Large intestine (tissue), 3 donors: ENCODE data around the gene ATP5PD. TPM values are rescaled to one million over a fixed set of nuclear protein-coding genes. Genes with fewer than 3 reads are reported as not detected.

Experiments
- DNase-seq, 2 donors: peaks; one replicate each; pipeline versions ENCODE4 v3.0.0 to v3.0.0-alpha.2; 2013
- H3K27ac ChIP-seq: one replicate; pipeline ENCODE4 v1.5.1; 2013; ENCODE audit warnings: low read length
- H3K27me3 ChIP-seq: 2 replicates; pipeline ENCODE4 v1.6.1; 2013; ENCODE audit warnings: low read length; ENCODE audit not compliant: control insufficient read depth, insufficient read depth
- H3K36me3 ChIP-seq: 2 replicates; pipeline ENCODE4 v1.6.1; 2013; ENCODE audit warnings: low read length; ENCODE audit not compliant: control insufficient read depth, insufficient read depth
- H3K4me1 ChIP-seq: one replicate; pipeline ENCODE4 v1.6.1; 2013; ENCODE audit warnings: low read length; ENCODE audit not compliant: control insufficient read depth, insufficient read depth
- H3K4me3 ChIP-seq: one replicate; pipeline ENCODE4 v1.5.1; 2013; ENCODE audit warnings: low read length
- H3K9me3 ChIP-seq: one replicate; pipeline ENCODE4 v1.6.1; 2013; ENCODE audit warnings: mild to moderate bottlenecking, low read depth, low read length, moderate library complexity; ENCODE audit not compliant: control insufficient read depth
- WGBS: methylation state at CpG from one replicate; pipeline ENCODE4 v1.1.5; 2013; ENCODE audit warnings: low lambda C conversion rate; ENCODE audit not compliant: insufficient coverage; 5-methylcytosine and 5-hydroxymethylcytosine counted together
- polyA plus RNA-seq: library from polyadenylated mRNA; unstranded; fragments of 120-200 nt; gene quantifications from one replicate; pipeline ENCODE4 v1.2.1, GENCODE V29; 2013

Gene ATP5PD
- polyA plus RNA-seq, 1 donor: 321 TPM

GRCh38 chr17:75088465-75089417 is 42.0 kb upstream of the ATP5PD start:
- no CpG with 5 or more reads among the region's 11 CpGs for WGBS
- peak in 1 of 2 donors; percentile 72 for DNase-seq
- peaks cover 77% of the 10 kb centered on the region for H3K4me1 ChIP-seq
- H3K27me3 ChIP-seq: no peaks in the 10 kb centered on the region
- H3K36me3 ChIP-seq: peaks cover 1% of the 10 kb centered on the region
- no peaks in the 10 kb centered on the region for H3K9me3 ChIP-seq
- peak overlapping the region; percentile 98 for H3K27ac ChIP-seq
- H3K4me3 ChIP-seq: peak overlapping the region; percentile 83

- Histone ChIP-seq H3K4me1 (peaks cover 69% of the 10 kb centered on the region), H3K36me3 (no peaks in the 10 kb centered on the region), H3K4me3 (peak within 1 kb of the TSS; percentile 83), H3K27ac (peak within 1 kb of the TSS; percentile 98), H3K9me3 (no peaks in the 10 kb centered on the region), H3K27me3 (no peaks in the 10 kb centered on the region)
- DNase-seq: peak; percentile 91 to 97
- no CpG with 5 or more reads among the region's 69 CpGs for WGBS
Measured at GRCh38 chr17:75087558-75088453, 41.0 kb upstream of the ATP5PD start, which contains the start of gene SLC16A5. SLC16A5 (plus strand) TSS chr17:75087954; CDS start chr17:75093637, 5,683 bp downstream.

- no peak for DNase-seq
- no peaks in the 10 kb centered on the region for H3K27me3 ChIP-seq
- peak overlapping the region; percentile 83 for H3K4me3 ChIP-seq
- no peaks in the 10 kb centered on the region for H3K36me3 ChIP-seq
- H3K4me1 ChIP-seq: peaks cover 63% of the 10 kb centered on the region
- H3K9me3 ChIP-seq: no peaks in the 10 kb centered on the region
- H3K27ac ChIP-seq: peak overlapping the region; percentile 98
- no CpG with 5 or more reads among the region's 12 CpGs for WGBS
Measured at GRCh38 chr17:75087182-75087557, 40.4 kb upstream of the ATP5PD start.

DNA sequence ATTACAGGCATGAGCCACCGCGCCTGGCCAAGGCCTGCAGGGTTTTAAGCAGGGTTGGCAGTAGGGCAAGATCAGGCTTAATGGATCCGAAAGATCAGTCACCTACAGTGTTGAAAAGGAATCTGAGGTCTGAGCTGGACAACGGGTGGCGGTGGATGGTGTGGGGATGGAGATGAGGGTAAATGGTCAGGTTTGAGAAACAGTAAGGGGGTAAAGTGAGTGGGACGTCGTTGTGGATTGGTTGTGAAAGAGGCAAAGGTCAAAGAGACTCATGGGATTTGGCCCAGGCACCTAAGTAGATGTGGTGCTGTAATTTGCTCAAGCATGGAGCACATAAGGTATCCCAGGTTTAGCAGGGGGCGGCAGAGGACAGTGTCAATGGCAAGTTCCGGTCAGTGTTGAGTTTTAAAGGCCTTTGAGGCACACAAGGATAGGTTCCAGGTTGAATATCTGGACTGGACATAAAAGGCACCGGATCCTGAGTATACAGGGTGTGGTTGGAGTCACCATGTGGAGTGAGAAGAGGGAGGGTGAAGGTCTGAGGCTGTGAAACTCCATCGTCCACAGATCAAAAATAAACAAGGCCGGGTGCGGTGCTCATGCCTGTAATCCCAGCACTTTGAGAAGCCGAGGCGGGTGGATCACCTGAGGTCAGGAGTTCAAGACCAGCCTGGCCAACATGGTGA is 39.9 kb upstream of the ATP5PD start:
- peak in 1 of 2 donors; percentile 77 for DNase-seq
- peak overlapping the region; percentile 98 for H3K27ac ChIP-seq
- no peaks in the 10 kb centered on the region for H3K9me3 ChIP-seq
- 67% methylated on average over 3 of the region's 15 CpGs for WGBS
- H3K4me3 ChIP-seq: peak overlapping the region; percentile 83
- H3K27me3 ChIP-seq: no peaks in the 10 kb centered on the region
- H3K4me1 ChIP-seq: peaks cover 58% of the 10 kb centered on the region
- no peaks in the 10 kb centered on the region for H3K36me3 ChIP-seq

- WGBS: no CpG with 5 or more reads among the region's 14 CpGs
- peaks cover 44% of the 10 kb centered on the region for H3K4me1 ChIP-seq
- DNase-seq: peak in 1 of 2 donors; percentile 16
- H3K27me3 ChIP-seq: no peaks in the 10 kb centered on the region
- H3K27ac ChIP-seq: peak overlapping the region; percentile 68
- H3K9me3 ChIP-seq: no peaks in the 10 kb centered on the region
- no peaks in the 10 kb centered on the region for H3K36me3 ChIP-seq
- no peak overlapping the region for H3K4me3 ChIP-seq
Measured at GRCh38 chr17:75084039-75084660, 37.4 kb upstream of the ATP5PD start.

DNA sequence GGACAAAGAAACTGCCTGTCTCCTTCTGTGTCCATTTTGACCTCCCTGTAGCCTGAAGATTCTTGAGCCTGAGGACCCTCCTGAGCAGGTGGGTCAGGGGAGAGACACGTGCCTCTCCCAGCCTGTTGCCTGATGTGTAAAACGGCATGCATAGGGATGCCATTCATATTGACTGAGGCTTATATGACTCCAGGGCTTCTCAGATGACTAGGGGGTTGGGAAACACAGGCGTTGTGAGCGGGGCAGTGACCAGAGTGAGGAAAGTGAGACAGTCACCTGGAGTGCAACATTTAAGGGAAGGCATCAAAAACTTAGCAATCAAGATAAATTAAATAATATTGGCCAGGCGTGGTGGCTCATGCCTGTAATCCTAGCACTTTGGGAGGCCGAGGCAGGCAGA is 35.9 kb upstream of the ATP5PD start:
- H3K36me3 ChIP-seq: no peaks in the 10 kb centered on the region
- no peak for DNase-seq
- 40% methylated on average over 1 of the region's 6 CpGs for WGBS
- no peaks in the 10 kb centered on the region for H3K27me3 ChIP-seq
- H3K9me3 ChIP-seq: no peaks in the 10 kb centered on the region
- H3K4me1 ChIP-seq: peaks cover 50% of the 10 kb centered on the region
- no peak overlapping the region for H3K4me3 ChIP-seq
- no peak overlapping the region for H3K27ac ChIP-seq

GRCh38 chr17:75081611-75082540 is 35.1 kb upstream of the ATP5PD start:
- Histone ChIP-seq H3K27ac (no peak overlapping the region), H3K36me3 (no peaks in the 10 kb centered on the region), H3K4me1 (peaks cover 48% of the 10 kb centered on the region), H3K9me3 (no peaks in the 10 kb centered on the region), H3K4me3 (no peak overlapping the region), H3K27me3 (no peaks in the 10 kb centered on the region)
- no CpG with 5 or more reads among the region's 13 CpGs for WGBS
- DNase-seq: peak in 1 of 2 donors; percentile 3

DNA sequence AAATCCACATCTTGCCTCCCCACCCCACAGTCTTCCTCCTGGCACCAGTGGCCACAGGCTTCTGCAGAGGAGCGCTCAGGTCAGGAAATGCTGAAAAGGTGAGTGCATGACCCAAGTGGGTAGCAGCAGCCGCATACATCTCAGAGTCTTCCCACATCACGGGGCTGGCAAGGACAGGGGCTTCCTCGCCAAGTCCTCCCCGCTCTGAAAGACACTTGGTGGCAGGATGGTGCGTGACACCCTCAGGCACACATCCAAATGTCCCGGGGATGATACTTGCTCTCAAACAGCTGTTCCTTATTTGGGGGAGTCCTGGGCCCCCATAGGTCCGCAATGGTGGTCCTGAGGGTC is 32.2 kb upstream of the ATP5PD start:
- DNase-seq: no peak

More for the DNA sequence above, 32.2 kb upstream of the ATP5PD start:
- H3K27me3 ChIP-seq: no peaks in the 10 kb centered on the region
- no peaks in the 10 kb centered on the region for H3K9me3 ChIP-seq
- no peaks in the 10 kb centered on the region for H3K36me3 ChIP-seq
- no peak overlapping the region for H3K4me3 ChIP-seq
- no CpG with 5 or more reads among the region's 8 CpGs for WGBS
- peak overlapping the region; percentile 76 for H3K27ac ChIP-seq
- peaks cover 40% of the 10 kb centered on the region for H3K4me1 ChIP-seq
